Astrocyte (in vitro differentiated cells and primary cell): ENCODE results near the gene FMN1. TPM values are rescaled to one million over a fixed set of nuclear protein-coding genes. Genes with fewer than 3 reads are reported as not detected.
A peak's percentile ranks its signal among the peaks of the same experiment; 100 is the strongest.

Source experiments
- DNase-seq: peaks from one replicate; pipeline ENCODE4 v3.0.0-alpha.2; 2010; ENCODE audit warnings: low read depth
- FAIRE-seq: peaks from 2 replicates; lab custom pipeline; 2011; peaks lifted over from hg19 to GRCh38; lab: Jason Lieb, UNC
- H2AFZ ChIP-seq: 2 replicates; pipeline ENCODE4 v1.6.0; 2012; ENCODE audit warnings: low read depth, low read length, inconsistent platforms
- H3K27ac ChIP-seq: 2 replicates; pipeline ENCODE4 v1.5.1; 2011; ENCODE audit warnings: low read depth, low read length, inconsistent platforms
- H3K27me3 ChIP-seq: 2 replicates; pipeline ENCODE4 v1.6.0; 2011; ENCODE audit warnings: low read length, inconsistent platforms; ENCODE audit not compliant: insufficient read depth
- H3K36me3 ChIP-seq: 2 replicates; pipeline ENCODE4 v1.5.1; 2011; ENCODE audit warnings: low read length, inconsistent platforms; ENCODE audit not compliant: insufficient read depth
- H3K4me1 ChIP-seq: 2 replicates; pipeline ENCODE4 v1.5.1; 2011; ENCODE audit warnings: low read length, inconsistent platforms; ENCODE audit not compliant: insufficient read depth
- H3K4me2 ChIP-seq: 2 replicates; pipeline ENCODE4 v1.6.0; 2012; ENCODE audit warnings: low read length, inconsistent platforms
- H3K4me3 ChIP-seq: 2 replicates; pipeline ENCODE4 v1.5.1; 2011; ENCODE audit warnings: low read depth, mild to moderate bottlenecking, low read length, inconsistent platforms; ENCODE audit not compliant: insufficient read depth
- H3K79me2 ChIP-seq: 2 replicates; pipeline ENCODE4 v1.6.0; 2012; ENCODE audit warnings: mild to moderate bottlenecking, low read length, inconsistent platforms; ENCODE audit not compliant: insufficient read depth
- H3K9ac ChIP-seq: 2 replicates; pipeline ENCODE4 v1.6.0; 2012; ENCODE audit warnings: mild to moderate bottlenecking, low read length, inconsistent platforms
- H3K9me3 ChIP-seq: 2 replicates; pipeline ENCODE4 v1.5.1; 2012; ENCODE audit warnings: low read depth, mild to moderate bottlenecking, low read length, inconsistent platforms; ENCODE audit not compliant: insufficient read depth
- H4K20me1 ChIP-seq: 2 replicates; pipeline ENCODE4 v1.6.0; 2012; ENCODE audit warnings: low read length, inconsistent platforms; ENCODE audit not compliant: insufficient read depth
- H3K27ac Mint-ChIP-seq: one replicate; pipeline ENCODE4 v1.8.0; 2021; ENCODE audit warnings: mild to moderate bottlenecking, mixed read lengths; ENCODE audit not compliant: unreplicated experiment
- H3K27me3 Mint-ChIP-seq: one replicate; pipeline ENCODE4 v1.8.0; 2021; ENCODE audit warnings: low read depth, mixed read lengths; ENCODE audit not compliant: unreplicated experiment
- H3K36me3 Mint-ChIP-seq: one replicate; pipeline ENCODE4 v1.8.0; 2021; ENCODE audit warnings: low read depth, mixed read lengths; ENCODE audit not compliant: unreplicated experiment
- H3K4me1 Mint-ChIP-seq: one replicate; pipeline ENCODE4 v1.8.0; 2021; ENCODE audit warnings: low read depth, mixed read lengths; ENCODE audit not compliant: unreplicated experiment
- H3K4me3 Mint-ChIP-seq: one replicate; pipeline ENCODE4 v1.8.0; 2021; ENCODE audit warnings: mild to moderate bottlenecking, moderate library complexity, mixed read lengths; ENCODE audit not compliant: unreplicated experiment
- H3K9me3 Mint-ChIP-seq: one replicate; pipeline ENCODE4 v1.8.0; 2021; ENCODE audit warnings: mild to moderate bottlenecking, mixed read lengths; ENCODE audit not compliant: unreplicated experiment
- EZH2 ChIP-seq: IDR thresholded peaks from 2 replicates; pipeline ENCODE4 v1.6.1; 2012; ENCODE audit warnings: mild to moderate bottlenecking, low read length, inconsistent platforms; ENCODE audit not compliant: insufficient read depth
- total RNA-seq: library from RNA; stranded (reverse); gene quantifications from 2 replicates; pipeline ENCODE4 v1.2.1, GENCODE V29; 2021
- TF ChIP-seq, protein P1 (sequence below): IDR thresholded peaks from 2 replicates; pipeline ENCODE4 v1.5.1; 2011; ENCODE audit warnings: low read depth, mild to moderate bottlenecking, inconsistent platforms, low read length, moderate library complexity; ENCODE audit not compliant: insufficient read depth

Gene FMN1
- total RNA-seq, 1 donor from 2014 or later = 5.3 TPM

GRCh38 chr15:32765236-32765635 lies 429.3 kb downstream of the FMN1 start:
- FAIRE-seq = no peak
- no peak overlapping the region for H2AFZ ChIP-seq

GRCh38 chr15:32763295-32763694 lies 431.2 kb downstream of the FMN1 start:
- Mint-ChIP-seq H3K4me1 (no peaks in the 10 kb centered on the region), H3K27ac (no peak overlapping the region), H3K9me3 (no peaks in the 10 kb centered on the region), H3K4me3 (no peak overlapping the region), H3K36me3 (no peaks in the 10 kb centered on the region), H3K27me3 (no peaks in the 10 kb centered on the region)
- Histone ChIP-seq H4K20me1 (no peaks in the 10 kb centered on the region), H3K4me1 (no peaks in the 10 kb centered on the region), H3K79me2 (no peaks in the 10 kb centered on the region), H3K4me2 (no peak overlapping the region), H3K27ac (no peak overlapping the region), H3K9me3 (no peaks in the 10 kb centered on the region), H3K27me3 (no peaks in the 10 kb centered on the region), H3K36me3 (no peaks in the 10 kb centered on the region), H2AFZ (no peak overlapping the region), H3K4me3 (no peak overlapping the region), H3K9ac (no peak overlapping the region)
- TF ChIP-seq, protein P1, sequence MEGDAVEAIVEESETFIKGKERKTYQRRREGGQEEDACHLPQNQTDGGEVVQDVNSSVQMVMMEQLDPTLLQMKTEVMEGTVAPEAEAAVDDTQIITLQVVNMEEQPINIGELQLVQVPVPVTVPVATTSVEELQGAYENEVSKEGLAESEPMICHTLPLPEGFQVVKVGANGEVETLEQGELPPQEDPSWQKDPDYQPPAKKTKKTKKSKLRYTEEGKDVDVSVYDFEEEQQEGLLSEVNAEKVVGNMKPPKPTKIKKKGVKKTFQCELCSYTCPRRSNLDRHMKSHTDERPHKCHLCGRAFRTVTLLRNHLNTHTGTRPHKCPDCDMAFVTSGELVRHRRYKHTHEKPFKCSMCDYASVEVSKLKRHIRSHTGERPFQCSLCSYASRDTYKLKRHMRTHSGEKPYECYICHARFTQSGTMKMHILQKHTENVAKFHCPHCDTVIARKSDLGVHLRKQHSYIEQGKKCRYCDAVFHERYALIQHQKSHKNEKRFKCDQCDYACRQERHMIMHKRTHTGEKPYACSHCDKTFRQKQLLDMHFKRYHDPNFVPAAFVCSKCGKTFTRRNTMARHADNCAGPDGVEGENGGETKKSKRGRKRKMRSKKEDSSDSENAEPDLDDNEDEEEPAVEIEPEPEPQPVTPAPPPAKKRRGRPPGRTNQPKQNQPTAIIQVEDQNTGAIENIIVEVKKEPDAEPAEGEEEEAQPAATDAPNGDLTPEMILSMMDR = no peak
- TF ChIP-seq EZH2 = no peak
- DNase-seq (no peak), FAIRE-seq (peak; percentile 37)

More at GRCh38 chr15:32765236-32765635, 429.3 kb downstream of the FMN1 start:
- Histone ChIP-seq H3K9ac (no peak overlapping the region), H4K20me1 (no peaks in the 10 kb centered on the region), H3K27ac (no peak overlapping the region), H3K4me1 (no peaks in the 10 kb centered on the region), H3K27me3 (no peaks in the 10 kb centered on the region), H3K79me2 (no peaks in the 10 kb centered on the region), H3K4me2 (no peak overlapping the region), H3K9me3 (no peaks in the 10 kb centered on the region), H3K36me3 (no peaks in the 10 kb centered on the region), H3K4me3 (no peak overlapping the region)
- Mint-ChIP-seq H3K4me1 (no peaks in the 10 kb centered on the region), H3K36me3 (no peaks in the 10 kb centered on the region), H3K27me3 (no peaks in the 10 kb centered on the region), H3K27ac (no peak overlapping the region), H3K4me3 (no peak overlapping the region), H3K9me3 (no peaks in the 10 kb centered on the region)
- DNase-seq = no peak
- TF ChIP-seq EZH2 = no peak
- TF ChIP-seq, protein P1 = no peak

GRCh38 chr15:32757426-32757825 lies 437.1 kb downstream of the FMN1 start:
- no peak overlapping the region for H3K4me3 Mint-ChIP-seq
- no peaks in the 10 kb centered on the region for H3K27me3 Mint-ChIP-seq
- no peaks in the 10 kb centered on the region for H4K20me1 ChIP-seq
- H3K9me3 Mint-ChIP-seq = peaks cover 2% of the 10 kb centered on the region
- FAIRE-seq = no peak
- no peak overlapping the region for H3K4me2 ChIP-seq
- no peak overlapping the region for H2AFZ ChIP-seq
- no peaks in the 10 kb centered on the region for H3K36me3 ChIP-seq
- no peak for DNase-seq
- H3K79me2 ChIP-seq = no peaks in the 10 kb centered on the region
- no peak for TF ChIP-seq EZH2
- TF ChIP-seq, protein P1 = no peak
- no peak overlapping the region for H3K27ac ChIP-seq
- no peaks in the 10 kb centered on the region for H3K9me3 ChIP-seq
- H3K27ac Mint-ChIP-seq = no peak overlapping the region
- H3K9ac ChIP-seq = no peak overlapping the region
- no peak overlapping the region for H3K4me3 ChIP-seq
- H3K4me1 Mint-ChIP-seq = no peaks in the 10 kb centered on the region
- no peaks in the 10 kb centered on the region for H3K4me1 ChIP-seq
- no peaks in the 10 kb centered on the region for H3K27me3 ChIP-seq
- H3K36me3 Mint-ChIP-seq = no peaks in the 10 kb centered on the region
